Fibroblast of skin of right biceps (primary cell): ENCODE data around the gene DISC1.

Source experiments
- DNase-seq: peaks from one replicate; pipeline ENCODE4 v3.0.0-alpha.2; 2013

DISC1 gene

GRCh38 chr1:231971397-231972110 lies 345.0 kb downstream of the DISC1 start:
- DNase-seq: peak; percentile 74

GRCh38 chr1:231972111-231972445 lies 345.5 kb downstream of the DISC1 start:
- no peak for DNase-seq

GRCh38 chr1:231973830-231974229 lies 347.2 kb downstream of the DISC1 start:
- DNase-seq: peak; percentile 31

GRCh38 chr1:231976231-231976630 lies 349.6 kb downstream of the DISC1 start:
- DNase-seq: no peak

- no peak for DNase-seq
These were observed 355.1 kb downstream of the DISC1 start for GRCh38 chr1:231981675-231982074.

GRCh38 chr1:231982871-231983587 lies 356.4 kb downstream of the DISC1 start:
- DNase-seq: no peak

- no peak for DNase-seq
These were observed 357.1 kb downstream of the DISC1 start for GRCh38 chr1:231983588-231984193.

- peak; percentile 47 for DNase-seq
These were observed 358.9 kb downstream of the DISC1 start for GRCh38 chr1:231985296-231986023.

GRCh38 chr1:231986631-231987336 lies 360.2 kb downstream of the DISC1 start:
- peak; percentile 50 for DNase-seq

GRCh38 chr1:231990388-231990787 lies 363.8 kb downstream of the DISC1 start:
- DNase-seq: peak; percentile 18

GRCh38 chr1:231991231-231991630 lies 364.6 kb downstream of the DISC1 start:
- DNase-seq: no peak

- no peak for DNase-seq
These were observed 367.4 kb downstream of the DISC1 start for GRCh38 chr1:231993968-231994455.

GRCh38 chr1:231998791-231999190 lies 372.2 kb downstream of the DISC1 start:
- DNase-seq: no peak

GRCh38 chr1:232005300-232005699 lies 378.7 kb downstream of the DISC1 start:
- DNase-seq: no peak

GRCh38 chr1:232009741-232010140 lies 383.2 kb downstream of the DISC1 start:
- no peak for DNase-seq

- peak; percentile 37 for DNase-seq
These were observed 385.4 kb downstream of the DISC1 start for GRCh38 chr1:232011961-232012360.

GRCh38 chr1:232012773-232013386 lies 386.3 kb downstream of the DISC1 start:
- DNase-seq: peak; percentile 50

- no peak for DNase-seq
These were observed 388.4 kb downstream of the DISC1 start for GRCh38 chr1:232014941-232015340.

GRCh38 chr1:232016616-232017015 lies 390.0 kb downstream of the DISC1 start:
- peak; percentile 69 for DNase-seq

- DNase-seq: no peak
These were observed 390.5 kb downstream of the DISC1 start for GRCh38 chr1:232017057-232017456.

- no peak for DNase-seq
These were observed 391.2 kb downstream of the DISC1 start for GRCh38 chr1:232017759-232018158.
